Skin epidermis (tissue), 12 donors: ENCODE data around the gene LDHD.
"Not testable (repeated sequence)": the region's sequence is repeated elsewhere in the genome, so short reads cannot be mapped to it uniquely, and the experiment has no call there.

Experiments
- H3K27ac ChIP-seq, 21 experiments: fragments of 200-600 bp; sonication (generic) in 11 of 21; one replicate each; pipeline ENCODE4 v1.5.0; 2020; ENCODE audit warnings: mild to moderate bottlenecking in 3 of 21, inconsistent platforms in 2 of 21, moderate library complexity in 2 of 21
- H3K4me3 ChIP-seq, 7 experiments: fragments of 200-600 bp; sonication (generic) in 2 of 7; one replicate each; pipeline ENCODE4 v1.5.0; 2020; ENCODE audit warnings: inconsistent platforms in 2 of 7, mild to moderate bottlenecking in 2 of 7, moderate library complexity in 1 of 7

Gene LDHD

DNA sequence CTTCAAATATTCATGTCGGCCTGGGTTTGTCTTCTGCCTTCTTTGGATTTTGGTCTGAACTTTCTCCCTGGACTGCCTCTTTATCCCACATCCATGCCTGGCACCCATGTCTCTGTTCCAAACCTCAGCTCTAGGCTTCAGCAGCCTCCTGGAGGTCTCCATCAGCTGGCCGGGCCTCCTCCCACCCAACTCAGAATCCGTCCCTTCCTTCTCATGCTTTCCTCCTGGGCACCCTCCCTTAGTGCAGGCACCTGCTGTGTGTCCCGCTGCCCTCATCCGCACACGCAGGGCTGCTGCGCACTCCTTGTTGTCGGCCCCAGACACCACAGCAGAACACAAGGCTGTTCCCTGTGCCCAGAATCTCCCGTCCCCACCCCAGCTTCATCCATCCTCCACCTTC, 14.0 kb downstream of the LDHD start:
- H3K27ac ChIP-seq = peak overlapping the region in 1 of 21 experiments; percentile 4

DNA sequence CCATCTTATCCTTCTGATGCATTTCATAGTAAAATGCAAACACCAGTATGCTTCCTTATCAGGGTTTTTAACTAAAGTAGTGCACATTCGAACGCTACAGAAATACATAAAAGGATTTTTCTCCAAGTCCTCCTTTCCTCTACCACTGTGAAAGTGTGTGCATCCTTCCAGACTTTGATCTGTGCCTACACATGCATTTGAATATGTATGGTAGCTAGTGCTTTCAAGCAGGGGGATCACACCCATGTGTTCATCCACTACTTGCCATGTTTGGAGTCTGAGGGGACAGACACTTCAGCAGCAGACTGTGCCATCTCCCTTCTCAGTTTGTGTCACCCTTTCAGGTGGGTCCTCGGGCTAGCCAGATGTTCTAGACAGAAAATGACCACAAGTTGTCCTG, 14.9 kb downstream of the LDHD start:
- no peak overlapping the region for H3K27ac ChIP-seq
- H3K4me3 ChIP-seq = no peak overlapping the region

More for the DNA sequence above, 14.0 kb downstream of the LDHD start:
- no peak overlapping the region for H3K4me3 ChIP-seq

DNA sequence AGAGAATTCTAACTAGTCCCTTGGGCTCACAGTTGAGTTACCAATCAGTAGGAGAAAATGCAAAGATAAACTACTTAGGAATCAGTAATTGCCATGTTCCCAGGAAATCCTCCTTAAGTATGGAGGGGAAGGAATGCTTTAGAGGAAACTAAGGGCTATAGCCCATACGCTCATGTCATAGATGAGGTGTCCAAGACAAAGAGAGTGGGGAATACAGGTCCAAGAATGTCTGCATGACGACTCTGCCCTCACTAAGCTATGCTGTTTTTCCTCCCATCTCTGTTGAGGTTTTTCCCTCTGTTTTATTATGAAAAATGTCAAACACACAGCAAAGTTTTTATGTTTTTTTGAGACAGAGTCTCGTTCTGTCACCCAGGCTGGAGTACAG, 16.0 kb downstream of the LDHD start:
- Histone ChIP-seq H3K4me3 (no peak overlapping the region), H3K27ac (peak overlapping the region in 19 of 21 experiments; percentile 9 to 89 (median 75))

DNA sequence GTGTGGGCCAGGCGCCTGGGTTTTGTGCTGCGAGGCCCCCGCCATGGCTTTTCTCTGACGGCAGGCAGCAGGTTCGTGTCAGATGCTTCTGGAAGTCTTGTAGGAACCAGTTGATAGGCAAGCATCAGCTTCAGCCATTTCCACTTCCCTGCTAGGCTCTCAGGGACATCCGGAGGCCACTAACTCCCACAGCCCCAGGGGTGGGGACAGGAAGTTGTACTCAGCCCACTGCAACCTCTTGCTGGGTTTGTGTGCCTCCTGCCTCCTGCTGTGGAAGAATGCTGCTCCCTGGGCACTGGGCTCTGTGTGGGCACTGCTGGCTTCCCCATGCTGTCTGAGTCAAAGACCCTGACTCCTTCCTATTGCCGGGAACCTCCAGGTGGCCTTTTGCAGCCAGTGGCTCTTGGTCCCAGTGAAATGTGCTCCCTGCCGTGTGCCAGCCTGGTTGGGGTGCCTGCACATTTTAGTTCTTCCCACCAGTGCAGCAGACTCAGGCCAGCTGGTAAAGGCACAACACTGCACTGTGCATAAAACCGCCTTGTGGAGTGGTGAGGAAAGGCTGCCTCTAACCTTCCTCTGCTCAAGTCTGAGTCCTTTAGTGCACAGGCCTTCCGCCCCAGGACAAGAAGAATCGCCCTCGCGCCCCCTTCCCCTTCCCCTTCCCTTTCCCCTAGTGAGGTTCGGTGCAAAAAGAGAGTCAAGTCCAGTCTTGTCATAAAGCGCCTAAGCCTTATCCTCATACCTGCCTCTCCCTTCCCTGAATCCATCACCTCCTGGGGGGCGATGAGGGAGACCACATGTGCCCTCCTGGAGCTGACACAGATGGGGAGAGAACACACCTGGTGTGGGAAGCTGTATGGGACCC, 16.6 kb downstream of the LDHD start:
- Histone ChIP-seq H3K4me3 (no peak overlapping the region), H3K27ac (peak overlapping the region in 20 of 21 experiments; percentile 21 to 89 (median 74))

DNA sequence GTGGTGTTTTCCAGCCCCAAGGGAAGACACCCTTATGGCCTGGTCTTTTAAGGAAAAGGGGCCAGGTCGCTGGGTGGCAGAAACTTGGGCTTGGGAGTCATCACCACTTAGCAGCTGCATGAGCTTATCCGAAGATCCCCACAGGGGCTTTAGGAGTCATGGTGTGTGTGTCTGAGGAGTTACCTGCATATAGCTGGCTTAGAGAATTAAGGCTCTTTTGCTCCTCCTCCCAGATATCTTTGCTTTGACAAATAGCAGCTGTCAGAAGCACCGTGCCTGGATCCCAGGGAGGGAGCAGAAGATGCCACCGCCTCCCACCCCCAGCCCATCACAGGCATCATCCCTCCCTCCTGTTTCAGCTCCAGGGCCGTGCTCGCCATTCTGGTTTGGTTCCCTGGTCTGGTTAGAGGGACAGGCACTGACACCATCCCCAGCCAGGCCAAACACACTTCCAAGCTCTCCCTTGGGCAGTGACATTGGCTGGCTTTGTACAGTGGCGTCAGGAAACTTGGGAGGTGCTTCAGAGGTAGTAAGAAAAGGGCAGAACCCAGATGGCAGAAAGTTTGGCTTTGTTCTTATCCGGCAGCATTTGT, 17.4 kb downstream of the LDHD start:
- no peak overlapping the region for H3K4me3 ChIP-seq
- peak overlapping the region in 20 of 21 experiments; percentile 28 to 89 (median 74) for H3K27ac ChIP-seq

DNA sequence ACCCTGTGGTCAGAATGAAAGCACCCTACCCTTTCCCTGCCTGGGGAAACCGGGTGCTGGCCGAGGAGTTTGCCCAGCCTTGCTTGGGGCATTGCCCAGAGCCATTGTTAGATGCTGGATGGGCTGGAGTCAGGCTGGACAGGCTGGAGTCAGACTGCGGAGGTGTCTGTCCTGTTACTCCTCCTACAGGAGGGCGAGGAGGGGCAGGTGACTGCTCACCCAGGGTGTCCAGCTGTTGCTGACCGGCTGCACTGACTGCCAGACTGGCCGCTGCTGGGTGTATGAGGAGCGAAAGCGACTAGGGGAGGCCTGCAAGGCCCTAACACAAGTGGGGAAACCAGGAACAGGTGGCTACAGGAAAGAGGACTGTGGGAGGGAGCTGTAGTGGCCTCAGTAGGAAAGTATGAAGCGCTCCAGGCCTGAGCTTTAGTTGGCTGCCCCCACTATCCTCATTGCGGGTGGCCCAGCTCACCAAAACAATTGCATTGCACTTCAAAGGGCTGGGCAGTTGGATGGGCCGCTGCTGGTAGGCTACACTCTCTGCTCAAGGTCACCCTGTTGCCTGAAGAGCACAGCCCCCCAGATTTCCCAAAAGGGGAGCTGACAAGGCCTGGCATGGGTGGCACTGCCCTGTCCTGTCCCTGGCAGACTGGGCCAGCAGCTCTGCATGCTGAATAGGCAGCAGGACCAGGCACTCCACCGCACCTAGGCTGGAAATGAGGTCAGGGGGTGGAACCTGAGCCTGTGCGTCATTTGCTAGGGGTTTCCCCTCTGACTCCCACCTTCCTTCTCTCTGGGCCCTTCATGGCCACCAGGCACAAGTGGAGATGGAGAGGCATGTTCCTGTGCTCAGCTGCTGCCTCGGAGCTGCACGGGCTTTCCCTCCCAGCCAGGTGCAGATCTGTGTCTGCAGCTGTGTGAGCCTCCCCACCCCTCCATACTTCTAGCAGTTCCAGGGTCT, 18.4 kb downstream of the LDHD start:
- no peak overlapping the region for H3K4me3 ChIP-seq
- H3K27ac ChIP-seq = peak overlapping the region in 20 of 21 experiments; percentile 22 to 89 (median 76)

DNA sequence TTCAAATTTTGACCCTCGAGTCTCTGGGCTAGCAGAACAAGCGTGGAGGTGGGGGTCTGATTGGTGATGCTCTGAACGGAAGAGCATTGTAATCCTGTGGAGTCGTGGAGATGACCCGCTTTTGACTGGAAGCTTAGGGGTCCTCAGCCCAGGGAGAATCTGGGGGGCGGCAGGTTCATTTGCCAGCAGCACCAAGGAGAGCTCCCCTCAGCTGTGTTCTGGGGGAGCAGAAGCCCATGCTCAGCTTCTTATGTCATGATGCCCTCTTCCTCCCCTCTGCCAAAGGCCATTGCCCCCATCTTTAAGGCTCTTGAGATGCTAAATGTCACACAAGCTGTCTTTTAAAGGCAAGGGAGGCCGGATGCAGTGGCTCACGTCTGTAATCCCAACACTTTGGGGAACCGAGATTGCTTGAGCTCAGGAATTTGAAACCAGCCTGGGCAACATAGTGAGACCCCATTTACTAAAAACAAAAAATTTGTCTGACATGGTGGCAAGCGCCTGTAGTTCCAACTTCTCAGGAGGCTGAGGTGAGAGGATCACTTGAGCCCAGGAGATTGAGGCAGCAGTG, 19.3 kb downstream of the LDHD start:
- peak overlapping the region in 19 of 21 experiments; percentile 35 to 89 (median 76) for H3K27ac ChIP-seq
- no peak overlapping the region for H3K4me3 ChIP-seq

DNA sequence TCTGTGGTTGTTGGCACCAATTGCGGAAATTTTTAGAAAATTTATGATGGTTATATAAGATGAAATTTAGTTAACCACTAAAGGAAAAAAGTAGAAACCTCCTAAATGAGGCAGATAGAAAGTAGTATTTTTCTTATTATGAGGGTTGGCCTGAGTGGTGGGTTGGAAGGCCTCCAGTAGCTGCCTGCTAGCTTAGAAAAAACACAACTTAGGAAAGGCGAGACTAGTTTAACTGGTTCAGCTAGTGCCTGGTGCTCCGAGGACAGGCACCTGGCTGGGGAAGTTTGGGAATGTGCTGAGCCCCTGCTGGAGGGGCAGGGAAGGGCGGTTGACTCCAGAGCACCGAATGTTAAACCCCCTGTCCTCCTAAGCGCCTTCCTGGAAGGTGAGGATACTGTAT, 19.9 kb downstream of the LDHD start:
- peak overlapping the region in 19 of 21 experiments; percentile 35 to 89 (median 76) for H3K27ac ChIP-seq

DNA sequence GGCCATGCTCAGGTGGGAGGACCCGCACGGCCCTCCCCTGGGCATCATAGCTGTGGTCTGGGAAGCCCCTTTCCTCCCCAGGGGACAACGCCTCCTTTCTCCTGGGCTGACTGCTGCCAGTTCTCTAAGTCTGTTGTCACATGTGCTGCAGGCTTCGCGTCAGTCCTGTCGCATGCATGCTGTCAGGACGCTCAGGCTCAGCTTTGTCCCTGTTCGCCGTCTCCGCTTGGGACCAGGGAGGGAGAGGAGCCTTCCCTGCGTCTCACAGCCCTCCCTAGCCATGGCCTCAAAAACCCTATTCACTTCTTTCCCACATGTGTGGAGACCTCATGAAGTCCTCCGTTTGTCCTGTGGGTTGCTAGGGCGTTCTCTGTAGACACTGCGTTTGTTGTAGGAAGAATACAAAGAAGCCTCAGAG, 21.4 kb downstream of the LDHD start:
- H3K4me3 ChIP-seq = no peak overlapping the region
- peak overlapping the region in 5 of 21 experiments; percentile 8 to 84 (median 76) for H3K27ac ChIP-seq

More for the DNA sequence above, 19.9 kb downstream of the LDHD start:
- H3K4me3 ChIP-seq = no peak overlapping the region

DNA sequence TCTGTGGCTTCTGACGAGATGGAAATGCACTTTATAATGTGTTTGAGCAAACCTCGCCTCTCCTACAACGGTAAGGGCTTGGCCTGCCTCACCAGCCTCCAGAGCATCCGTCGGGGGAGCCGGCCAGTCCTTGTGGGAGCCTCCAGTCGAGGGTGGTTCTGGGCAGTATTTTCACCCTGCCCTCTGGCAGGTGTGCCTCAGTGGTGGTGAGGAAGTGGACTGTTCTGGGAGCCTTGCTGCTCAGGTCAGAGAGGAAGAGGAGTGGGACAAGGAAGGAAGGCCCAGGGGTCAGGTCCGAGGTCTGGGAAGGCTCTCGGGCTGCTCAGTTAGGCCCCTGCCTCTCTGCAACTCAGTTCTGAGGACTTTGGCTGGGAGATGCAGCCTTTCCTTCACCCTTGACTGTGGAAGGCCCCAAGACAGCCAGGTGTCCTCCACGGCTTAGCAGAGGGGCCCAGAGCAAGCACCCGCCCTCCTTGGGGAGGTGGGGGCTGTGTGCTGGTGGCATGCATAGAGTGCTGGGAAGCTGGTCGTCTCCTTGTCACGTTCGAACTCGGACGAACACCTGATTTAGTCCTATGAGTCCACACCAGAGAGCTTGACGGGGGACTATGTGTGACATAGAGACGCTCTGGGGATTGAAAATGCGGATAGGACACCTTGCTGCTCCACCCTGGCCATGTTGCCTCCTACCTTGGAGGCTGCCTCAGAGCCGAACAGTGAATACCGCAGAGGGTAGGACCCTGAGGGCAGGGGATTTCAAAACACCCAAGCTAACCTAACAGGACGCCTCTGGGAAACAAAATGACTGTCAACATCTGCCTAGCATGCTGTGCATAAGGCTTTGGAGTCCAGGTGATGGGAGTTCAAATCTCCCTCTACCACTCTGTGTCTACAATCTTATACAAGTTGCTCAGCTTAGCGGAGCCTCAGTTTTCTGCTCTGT, 22.7 kb downstream of the LDHD start:
- Histone ChIP-seq H3K27ac (no peak overlapping the region), H3K4me3 (no peak overlapping the region)

DNA sequence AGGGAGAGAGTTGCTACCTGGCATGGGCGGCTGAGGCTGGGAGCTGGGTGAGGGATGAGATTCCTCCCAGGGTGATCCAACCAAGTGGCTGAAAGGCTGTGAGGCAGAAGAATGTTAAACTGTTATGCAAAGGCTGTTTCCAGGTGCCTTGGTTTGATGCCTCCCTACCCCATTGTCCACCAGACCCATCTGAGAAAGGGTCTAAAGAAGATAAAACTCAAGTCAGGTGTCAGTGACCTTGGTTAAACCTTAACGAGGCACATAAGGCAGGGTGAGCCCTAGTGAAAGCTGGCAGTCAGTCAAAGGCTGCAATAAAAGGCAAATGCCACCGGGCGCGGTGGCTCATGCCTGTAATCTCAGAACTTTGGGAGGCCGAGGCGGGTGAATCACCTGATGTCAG, 23.8 kb downstream of the LDHD start:
- no peak overlapping the region for H3K4me3 ChIP-seq
- H3K27ac ChIP-seq = no peak overlapping the region

DNA sequence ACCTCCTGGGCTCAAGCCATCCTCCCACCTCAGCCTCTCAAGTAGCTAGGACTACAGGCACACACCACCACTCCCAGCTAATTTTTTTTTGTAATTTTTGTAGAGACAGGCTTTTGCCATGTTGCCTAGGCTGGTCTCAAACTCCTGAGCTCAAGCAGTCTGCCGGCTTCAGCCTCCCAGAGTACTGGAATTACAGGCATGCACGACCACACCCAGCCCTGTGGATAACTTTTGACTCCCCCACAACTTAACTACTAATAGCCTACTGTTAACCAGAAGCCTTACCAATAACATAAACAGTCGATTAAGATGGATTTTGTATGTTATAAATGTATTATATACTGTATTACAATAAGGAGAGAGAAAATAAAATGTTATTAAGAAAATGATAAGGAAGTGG, 25.0 kb downstream of the LDHD start:
- H3K27ac ChIP-seq, H3K4me3 ChIP-seq: not testable (repeated sequence)

DNA sequence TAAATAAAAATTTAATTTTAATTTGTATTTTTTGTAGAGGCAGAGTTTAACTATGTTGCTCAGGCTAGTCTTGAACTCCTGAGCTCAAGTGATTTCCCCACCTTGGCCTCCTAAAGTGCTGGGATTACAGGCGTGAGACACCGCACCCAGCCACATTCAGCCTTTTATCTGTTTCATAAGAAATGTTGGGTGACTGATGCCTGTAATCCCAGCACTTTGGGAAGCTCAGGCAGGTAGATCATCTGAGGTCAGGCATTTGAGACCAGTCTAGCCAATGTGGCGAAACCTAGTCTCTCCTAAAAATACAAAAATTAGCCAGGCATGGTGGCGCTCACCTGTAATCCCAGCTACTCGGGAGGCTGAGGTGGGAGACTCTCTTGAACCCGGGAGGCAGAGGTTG, 25.7 kb downstream of the LDHD start:
- H3K27ac ChIP-seq, H3K4me3 ChIP-seq: not testable (repeated sequence)

DNA sequence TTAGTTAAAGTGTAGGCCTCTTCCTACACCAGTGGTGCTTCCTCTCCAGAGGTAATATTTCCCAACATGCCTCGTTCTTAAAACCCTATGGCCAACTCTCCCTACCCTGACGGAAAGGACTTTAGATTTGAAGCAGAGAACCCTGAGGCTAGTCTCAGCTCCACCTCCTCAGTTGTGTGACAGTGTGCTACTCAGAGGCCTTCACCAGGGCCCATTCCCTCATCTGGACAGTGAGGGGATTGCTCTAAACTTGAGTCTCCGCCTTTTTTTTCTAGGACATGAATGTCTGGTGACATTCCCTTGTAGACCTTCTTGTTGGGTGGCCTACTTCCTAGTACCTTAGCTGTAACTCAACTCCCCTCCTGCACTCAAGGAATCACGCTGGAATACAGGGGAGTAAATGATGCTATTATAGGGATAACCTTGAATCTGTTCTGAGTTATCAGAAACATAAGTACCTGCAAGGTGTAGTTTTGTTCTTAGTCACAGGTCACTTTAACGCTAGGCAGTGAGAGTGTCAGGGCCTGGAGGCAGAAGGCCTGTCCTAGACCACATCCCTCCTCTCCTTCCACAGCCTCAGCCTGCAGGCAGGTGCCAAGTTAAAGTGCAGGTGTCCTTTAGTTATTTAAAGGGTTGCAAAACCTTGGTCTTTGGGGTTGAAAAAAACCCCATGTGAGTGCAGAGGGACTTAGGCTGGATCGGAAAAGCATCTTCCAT, 26.9 kb downstream of the LDHD start:
- Histone ChIP-seq H3K27ac (no peak overlapping the region), H3K4me3 (no peak overlapping the region)

DNA sequence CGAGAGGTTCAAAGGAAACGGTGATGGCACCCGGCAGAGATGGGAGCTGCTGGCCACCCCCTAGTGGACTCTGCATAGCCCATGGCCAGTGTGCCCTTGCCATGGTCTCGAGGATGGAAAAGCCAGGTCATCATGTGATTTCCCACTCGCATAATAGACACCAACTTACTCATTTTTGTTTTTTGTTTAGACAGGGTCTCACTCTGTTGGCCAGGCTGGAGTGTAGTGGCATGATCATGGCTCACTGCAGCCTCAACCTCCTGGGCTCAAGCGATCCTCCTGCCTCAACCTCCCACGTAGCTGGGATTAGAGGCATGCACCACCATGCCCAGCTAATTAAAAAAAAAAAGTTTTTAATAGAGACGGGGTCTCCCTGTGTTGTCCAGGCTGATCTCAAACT, 27.6 kb downstream of the LDHD start:
- Histone ChIP-seq H3K4me3 (no peak overlapping the region), H3K27ac (no peak overlapping the region)

DNA sequence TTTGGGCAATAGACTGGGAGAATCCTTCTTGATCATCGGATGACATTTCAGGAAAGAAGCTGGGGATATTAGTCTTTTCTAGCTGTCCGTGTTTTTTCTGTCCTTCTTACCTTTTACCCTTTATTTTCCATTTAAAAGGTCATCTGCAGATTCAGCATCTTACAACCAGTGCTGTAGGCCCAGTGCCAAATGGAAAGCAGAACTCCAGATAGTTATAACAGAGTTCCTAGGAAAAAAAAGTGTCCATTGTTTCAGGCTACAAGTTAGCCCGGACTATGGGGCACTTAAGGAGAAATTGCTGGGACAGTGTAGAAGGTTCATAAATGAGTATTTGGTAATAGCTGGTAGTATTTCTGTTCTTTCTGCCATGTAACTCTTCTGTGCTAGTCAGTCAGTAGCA, 28.4 kb downstream of the LDHD start:
- Histone ChIP-seq H3K27ac (peak overlapping the region in 3 of 21 experiments; percentile 0 to 57 (median 23)), H3K4me3 (no peak overlapping the region)

DNA sequence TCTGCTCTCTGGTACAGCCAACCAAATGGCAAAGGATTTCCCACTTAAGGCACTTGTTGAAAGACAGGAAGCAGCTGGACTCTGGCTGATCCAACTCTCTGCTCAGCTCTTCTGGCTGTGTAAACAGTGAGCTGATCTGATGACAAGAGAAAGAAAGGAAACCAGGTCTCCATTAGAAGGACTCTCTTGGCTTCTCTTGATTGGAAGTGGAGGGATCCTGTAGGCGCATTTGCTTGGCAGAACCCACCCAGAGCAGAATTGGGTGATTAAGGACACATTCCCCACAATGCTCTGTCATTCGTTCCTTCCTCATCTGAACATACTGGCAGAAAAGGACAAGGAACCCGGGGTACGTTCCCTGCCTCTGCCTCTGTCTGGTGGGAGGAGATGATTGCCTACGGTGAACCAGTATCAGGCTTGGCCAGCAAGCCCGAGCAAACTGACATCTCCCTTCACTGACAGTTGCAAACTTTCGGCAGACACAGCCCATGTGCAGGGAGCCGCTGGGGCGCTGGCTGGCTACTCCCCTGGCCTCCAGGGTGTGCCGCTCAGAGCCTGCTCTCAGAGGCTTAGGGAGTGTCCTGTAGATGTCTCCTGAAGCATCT, 29.1 kb downstream of the LDHD start:
- Histone ChIP-seq H3K27ac (peak overlapping the region in 9 of 21 experiments; percentile 0 to 67 (median 29)), H3K4me3 (no peak overlapping the region)
